Endothelial cell (in vitro differentiated cells): ENCODE results near the gene ARRB1. TPM values are rescaled to one million over a fixed set of nuclear protein-coding genes. Genes with fewer than 3 reads are reported as not detected.

Source experiments
- DNase-seq: peaks from one replicate; pipeline ENCODE4 v3.0.0; 2021; ENCODE audit warnings: low spot score
- H3K27ac Mint-ChIP-seq: one replicate; pipeline ENCODE4 v1.8.0; 2021; ENCODE audit warnings: mixed read lengths, inconsistent platforms; ENCODE audit not compliant: unreplicated experiment
- H3K27me3 Mint-ChIP-seq: one replicate; pipeline ENCODE4 v1.8.0; 2021; ENCODE audit warnings: mild to moderate bottlenecking, moderate library complexity, mixed read lengths, inconsistent platforms; ENCODE audit not compliant: unreplicated experiment
- H3K36me3 Mint-ChIP-seq: one replicate; pipeline ENCODE4 v1.8.0; 2021; ENCODE audit warnings: mild to moderate bottlenecking, low read depth, mixed read lengths, inconsistent platforms; ENCODE audit not compliant: unreplicated experiment
- H3K4me1 Mint-ChIP-seq: one replicate; pipeline ENCODE4 v1.8.0; 2021; ENCODE audit warnings: mild to moderate bottlenecking, mixed read lengths, inconsistent platforms; ENCODE audit not compliant: unreplicated experiment
- H3K4me3 Mint-ChIP-seq: one replicate; pipeline ENCODE4 v1.8.0; 2021; ENCODE audit warnings: mild to moderate bottlenecking, mixed read lengths, inconsistent platforms; ENCODE audit not compliant: unreplicated experiment
- H3K9me3 Mint-ChIP-seq: one replicate; pipeline ENCODE4 v1.8.0; 2021; ENCODE audit warnings: mixed read lengths, inconsistent platforms; ENCODE audit not compliant: unreplicated experiment
- total RNA-seq: library from RNA; stranded (reverse); fragmentation: NEBNext Ultra II Directional; extraction: Animal tissue kit (Norgen Biotek cat#: 25700); gene quantifications from one replicate; pipeline ENCODE4 v1.2.1, GENCODE V29; 2021; ENCODE audit not compliant: unreplicated experiment
- TF ChIP-seq, protein P1 (sequence below): fragments of 200-600 bp; sonication (generic); IDR thresholded peaks from one replicate; pipeline ENCODE4 v1.5.0; 2021; ENCODE audit warnings: antibody characterized with exemption; ENCODE audit not compliant: unreplicated experiment

Gene ARRB1
- total RNA-seq, 1 donor from 2014 or later = 197 TPM

- TF ChIP-seq, protein P1, sequence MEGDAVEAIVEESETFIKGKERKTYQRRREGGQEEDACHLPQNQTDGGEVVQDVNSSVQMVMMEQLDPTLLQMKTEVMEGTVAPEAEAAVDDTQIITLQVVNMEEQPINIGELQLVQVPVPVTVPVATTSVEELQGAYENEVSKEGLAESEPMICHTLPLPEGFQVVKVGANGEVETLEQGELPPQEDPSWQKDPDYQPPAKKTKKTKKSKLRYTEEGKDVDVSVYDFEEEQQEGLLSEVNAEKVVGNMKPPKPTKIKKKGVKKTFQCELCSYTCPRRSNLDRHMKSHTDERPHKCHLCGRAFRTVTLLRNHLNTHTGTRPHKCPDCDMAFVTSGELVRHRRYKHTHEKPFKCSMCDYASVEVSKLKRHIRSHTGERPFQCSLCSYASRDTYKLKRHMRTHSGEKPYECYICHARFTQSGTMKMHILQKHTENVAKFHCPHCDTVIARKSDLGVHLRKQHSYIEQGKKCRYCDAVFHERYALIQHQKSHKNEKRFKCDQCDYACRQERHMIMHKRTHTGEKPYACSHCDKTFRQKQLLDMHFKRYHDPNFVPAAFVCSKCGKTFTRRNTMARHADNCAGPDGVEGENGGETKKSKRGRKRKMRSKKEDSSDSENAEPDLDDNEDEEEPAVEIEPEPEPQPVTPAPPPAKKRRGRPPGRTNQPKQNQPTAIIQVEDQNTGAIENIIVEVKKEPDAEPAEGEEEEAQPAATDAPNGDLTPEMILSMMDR = no peak
- DNase-seq = no peak
- H3K27me3 Mint-ChIP-seq = peaks cover 13% of the 10 kb centered on the region
- no peaks in the 10 kb centered on the region for H3K9me3 Mint-ChIP-seq
- peak overlapping the region; percentile 64 for H3K27ac Mint-ChIP-seq
- peaks cover 45% of the 10 kb centered on the region for H3K36me3 Mint-ChIP-seq
- no peak overlapping the region for H3K4me3 Mint-ChIP-seq
- peaks cover 20% of the 10 kb centered on the region for H3K4me1 Mint-ChIP-seq
Measured at GRCh38 chr11:75287579-75287978, 63.9 kb downstream of the ARRB1 start.

DNA sequence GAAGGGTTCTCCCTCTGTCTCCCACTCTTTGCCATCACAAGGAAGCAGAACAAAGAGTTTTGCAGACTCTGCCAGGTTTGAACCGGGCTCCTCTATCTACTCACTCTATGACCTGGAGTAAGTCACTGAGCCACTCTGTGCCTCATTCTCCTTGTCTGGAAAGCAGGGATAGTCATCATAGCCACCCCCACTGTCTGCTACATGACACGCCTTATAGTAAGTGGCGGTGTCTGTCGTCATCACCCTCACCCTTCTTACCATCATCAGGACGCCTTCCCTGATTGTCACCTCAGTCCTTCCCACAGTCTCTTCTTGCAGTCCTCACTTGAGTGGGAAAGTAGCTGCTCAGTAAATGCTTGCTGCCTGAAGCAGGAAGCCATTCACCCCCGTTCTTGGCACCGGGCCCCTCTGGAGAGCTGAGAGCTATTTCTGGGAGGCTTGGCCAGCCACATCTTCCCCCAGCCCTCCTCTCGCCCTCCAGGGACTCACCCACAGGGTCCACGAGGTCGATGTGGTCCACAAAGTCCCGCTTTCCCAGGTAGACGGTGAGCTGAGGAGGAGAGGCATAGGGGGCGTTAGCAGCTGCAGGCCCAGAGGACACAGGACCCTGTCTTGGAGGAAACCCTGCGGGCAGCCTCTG is 64.5 kb downstream of the ARRB1 start:
- TF ChIP-seq, protein P1 = no peak
- peaks cover 18% of the 10 kb centered on the region for H3K4me1 Mint-ChIP-seq
- no peak overlapping the region for H3K4me3 Mint-ChIP-seq
- peaks cover 48% of the 10 kb centered on the region for H3K36me3 Mint-ChIP-seq
- H3K9me3 Mint-ChIP-seq = no peaks in the 10 kb centered on the region
- peaks cover 16% of the 10 kb centered on the region for H3K27me3 Mint-ChIP-seq
- peak overlapping the region; percentile 64 for H3K27ac Mint-ChIP-seq
- no peak for DNase-seq

DNA sequence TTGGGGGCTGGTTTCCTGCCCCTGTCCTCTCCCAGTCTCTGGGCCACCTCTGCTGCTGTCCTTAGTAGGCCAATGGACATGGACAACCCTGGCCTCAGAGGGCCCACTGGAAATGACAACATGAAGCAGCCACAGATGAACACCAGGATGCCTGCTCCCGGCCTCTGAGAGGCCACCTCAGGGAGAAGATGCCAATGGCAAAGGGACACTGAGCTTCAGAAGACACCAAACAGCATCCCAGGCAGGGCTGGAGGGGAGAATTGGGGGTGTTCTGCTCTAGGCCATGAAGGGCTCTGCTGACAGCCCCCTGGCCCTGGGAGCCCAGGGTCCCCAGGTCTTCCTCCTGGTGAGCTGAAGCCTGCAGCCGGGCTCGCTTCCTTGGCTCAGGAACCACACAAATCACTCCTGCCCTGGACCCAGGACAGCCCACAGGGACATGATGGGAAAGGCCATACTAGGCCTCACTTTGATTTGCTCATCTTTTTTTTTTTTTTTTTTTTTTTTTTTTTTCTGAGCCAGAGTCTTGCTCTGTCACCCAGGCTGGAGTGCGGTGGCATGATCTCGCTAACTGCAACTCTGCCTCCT is 65.6 kb downstream of the ARRB1 start:
- H3K4me3 Mint-ChIP-seq = no peak overlapping the region
- TF ChIP-seq, protein P1 = no peak
- H3K4me1 Mint-ChIP-seq = peaks cover 25% of the 10 kb centered on the region
- no peaks in the 10 kb centered on the region for H3K9me3 Mint-ChIP-seq
- H3K36me3 Mint-ChIP-seq = peaks cover 52% of the 10 kb centered on the region
- no peak overlapping the region for H3K27ac Mint-ChIP-seq
- H3K27me3 Mint-ChIP-seq = peaks cover 18% of the 10 kb centered on the region
- no peak for DNase-seq

GRCh38 chr11:75283391-75283931 is 68.0 kb downstream of the ARRB1 start:
- Mint-ChIP-seq H3K27me3 (peaks cover 20% of the 10 kb centered on the region), H3K4me3 (no peak overlapping the region), H3K4me1 (peaks cover 34% of the 10 kb centered on the region), H3K36me3 (peaks cover 54% of the 10 kb centered on the region), H3K27ac (no peak overlapping the region), H3K9me3 (no peaks in the 10 kb centered on the region)
- no peak for DNase-seq
- TF ChIP-seq, protein P1 = no peak

- peaks cover 54% of the 10 kb centered on the region for H3K36me3 Mint-ChIP-seq
- H3K9me3 Mint-ChIP-seq = no peaks in the 10 kb centered on the region
- peaks cover 13% of the 10 kb centered on the region for H3K27me3 Mint-ChIP-seq
- TF ChIP-seq, protein P1 = no peak
- peaks cover 36% of the 10 kb centered on the region for H3K4me1 Mint-ChIP-seq
- H3K27ac Mint-ChIP-seq = peak overlapping the region; percentile 79
- no peak for DNase-seq
- H3K4me3 Mint-ChIP-seq = no peak overlapping the region
Measured at GRCh38 chr11:75281469-75282095, 69.9 kb downstream of the ARRB1 start.
